Activated CD8-positive, alpha-beta T cell treated with anti-CD3 and anti-CD28 coated beads for 36 hours (primary cell): ENCODE measurements around the gene DCHS2. TPM values are rescaled to one million over a fixed set of nuclear protein-coding genes. Genes with fewer than 3 reads are reported as not detected.

ENCODE experiments used
- ATAC-seq: fragments of 200-7000 bp; cut with Tn5 transposase; one replicate; pipeline ENCODE4 v1.10.0; 2021; ENCODE audit warnings: mild to moderate bottlenecking, moderate library complexity
- CTCF ChIA-PET: fragments of 350-600 bp; sonication (Branson Sonifier 250); formaldehyde crosslinking; loops from one replicate; lab custom pipeline; 2021; ENCODE audit warnings: antibody characterized with exemption; lab: Charles Lee
- POLR2A ChIA-PET: fragments of 350-600 bp; sonication (Branson Sonifier 250); formaldehyde crosslinking; loops from one replicate; lab custom pipeline; 2021; ENCODE audit warnings: antibody characterized with exemption; lab: Charles Lee
- DNase-seq: peaks from one replicate; pipeline ENCODE4 v3.0.0-alpha.2; 2020
- H3K27ac Mint-ChIP-seq: one replicate; pipeline ENCODE4 v1.8.0; 2021; ENCODE audit warnings: mild to moderate bottlenecking, mixed read lengths
- H3K27me3 Mint-ChIP-seq: one replicate; pipeline ENCODE4 v1.8.0; 2021; ENCODE audit warnings: mixed read lengths
- H3K36me3 Mint-ChIP-seq: one replicate; pipeline ENCODE4 v1.8.0; 2021; ENCODE audit warnings: low read depth, mixed read lengths
- H3K4me1 Mint-ChIP-seq: one replicate; pipeline ENCODE4 v1.8.0; 2021; ENCODE audit warnings: low read depth, mixed read lengths
- H3K4me3 Mint-ChIP-seq: one replicate; pipeline ENCODE4 v1.8.0; 2021; ENCODE audit warnings: mild to moderate bottlenecking, moderate library complexity, mixed read lengths
- H3K9me3 Mint-ChIP-seq: one replicate; pipeline ENCODE4 v1.8.0; 2021; ENCODE audit warnings: mixed read lengths
- intact Hi-C: fragments of 100-400 bp; cut with micrococcal nuclease; formaldehyde crosslinking; loops from one replicate; pipeline ENCODE4 v1.10.0; 2022
- total RNA-seq, 2 experiments: library from RNA; stranded (reverse); gene quantifications; one replicate each; pipeline ENCODE4 v1.2.3, GENCODE V29; 2021
- TF ChIP-seq, protein P1 (sequence below): fragments of 200-600 bp; IDR thresholded peaks from one replicate; pipeline ENCODE4 v1.8.0; 2022; ENCODE audit warnings: antibody characterized with exemption, mild to moderate bottlenecking

The DCHS2 gene
- total RNA-seq, 2 experiments from 2014 or later = not detected

DNA sequence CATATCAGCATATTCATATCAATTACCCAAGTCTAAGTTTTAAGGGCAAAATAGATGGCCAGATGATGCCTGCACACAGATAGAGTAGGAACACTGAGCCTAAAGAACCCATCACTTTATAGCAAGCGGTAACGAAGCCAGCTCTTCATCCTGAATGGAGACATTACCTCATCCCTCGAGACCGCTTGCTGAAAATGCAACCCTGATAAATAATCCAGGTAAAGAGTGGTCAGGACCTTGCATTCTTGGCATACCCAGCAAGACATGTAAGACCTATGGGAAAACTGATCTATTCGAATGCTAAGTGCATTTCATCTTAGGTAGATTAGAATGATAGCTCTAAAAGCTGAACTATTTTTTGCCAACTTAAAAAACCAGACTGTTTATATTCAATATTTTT lies 25.3 kb downstream of the DCHS2 start:
- DNase-seq (no peak), ATAC-seq (no peak)
- POLR2A ChIA-PET = interaction anchor here (1.3 kb wide), 1 partner anchor 11 kb away, joined by 3 read pairs; no protein-coding TSS in a partner anchor
- Mint-ChIP-seq H3K36me3 (no peaks in the 10 kb centered on the region), H3K27ac (no peak overlapping the region), H3K4me3 (no peak overlapping the region), H3K27me3 (peaks cover 12% of the 10 kb centered on the region), H3K4me1 (no peaks in the 10 kb centered on the region), H3K9me3 (no peaks in the 10 kb centered on the region)
- TF ChIP-seq, protein P1, sequence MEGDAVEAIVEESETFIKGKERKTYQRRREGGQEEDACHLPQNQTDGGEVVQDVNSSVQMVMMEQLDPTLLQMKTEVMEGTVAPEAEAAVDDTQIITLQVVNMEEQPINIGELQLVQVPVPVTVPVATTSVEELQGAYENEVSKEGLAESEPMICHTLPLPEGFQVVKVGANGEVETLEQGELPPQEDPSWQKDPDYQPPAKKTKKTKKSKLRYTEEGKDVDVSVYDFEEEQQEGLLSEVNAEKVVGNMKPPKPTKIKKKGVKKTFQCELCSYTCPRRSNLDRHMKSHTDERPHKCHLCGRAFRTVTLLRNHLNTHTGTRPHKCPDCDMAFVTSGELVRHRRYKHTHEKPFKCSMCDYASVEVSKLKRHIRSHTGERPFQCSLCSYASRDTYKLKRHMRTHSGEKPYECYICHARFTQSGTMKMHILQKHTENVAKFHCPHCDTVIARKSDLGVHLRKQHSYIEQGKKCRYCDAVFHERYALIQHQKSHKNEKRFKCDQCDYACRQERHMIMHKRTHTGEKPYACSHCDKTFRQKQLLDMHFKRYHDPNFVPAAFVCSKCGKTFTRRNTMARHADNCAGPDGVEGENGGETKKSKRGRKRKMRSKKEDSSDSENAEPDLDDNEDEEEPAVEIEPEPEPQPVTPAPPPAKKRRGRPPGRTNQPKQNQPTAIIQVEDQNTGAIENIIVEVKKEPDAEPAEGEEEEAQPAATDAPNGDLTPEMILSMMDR = no peak
- CTCF ChIA-PET = no interaction called here
- intact Hi-C loops = no loop called here

DNA sequence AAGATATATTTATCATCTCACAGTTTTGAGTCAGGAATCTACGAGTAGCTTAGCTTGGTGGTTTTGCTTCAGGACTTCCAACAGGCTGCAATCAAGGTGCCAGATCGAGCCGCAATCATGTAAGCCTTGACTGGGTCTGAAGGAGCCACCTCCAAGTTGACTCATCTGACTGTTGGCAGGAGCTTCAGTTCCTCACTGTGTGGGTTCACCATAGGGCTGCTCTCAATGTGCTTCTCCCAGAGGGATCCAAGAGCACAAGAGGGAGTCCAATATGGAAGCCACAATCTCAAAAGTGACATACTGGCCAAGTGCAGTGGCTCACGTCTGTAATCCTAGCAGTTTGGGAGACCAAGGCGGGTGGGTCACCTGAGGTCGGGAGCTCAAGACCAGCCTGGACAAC lies 26.5 kb downstream of the DCHS2 start:
- H3K27ac Mint-ChIP-seq = no peak overlapping the region
- no peak overlapping the region for H3K4me3 Mint-ChIP-seq
- TF ChIP-seq, protein P1 = no peak
- ATAC-seq = no peak
- H3K9me3 Mint-ChIP-seq = no peaks in the 10 kb centered on the region
- H3K4me1 Mint-ChIP-seq = no peaks in the 10 kb centered on the region
- no peak for DNase-seq
- peaks cover 11% of the 10 kb centered on the region for H3K27me3 Mint-ChIP-seq
- no peaks in the 10 kb centered on the region for H3K36me3 Mint-ChIP-seq
- intact Hi-C loops = no loop called here
- POLR2A ChIA-PET = interaction anchor here (1.1 to 1.3 kb wide), 2 partner anchors 12 to 21 kb away, joined by 3 read pairs; no protein-coding TSS in a partner anchor
- CTCF ChIA-PET = interaction anchor here (0.5 kb wide), 1 partner anchor 250 kb away, joined by 3 read pairs; no protein-coding TSS in a partner anchor

DNA sequence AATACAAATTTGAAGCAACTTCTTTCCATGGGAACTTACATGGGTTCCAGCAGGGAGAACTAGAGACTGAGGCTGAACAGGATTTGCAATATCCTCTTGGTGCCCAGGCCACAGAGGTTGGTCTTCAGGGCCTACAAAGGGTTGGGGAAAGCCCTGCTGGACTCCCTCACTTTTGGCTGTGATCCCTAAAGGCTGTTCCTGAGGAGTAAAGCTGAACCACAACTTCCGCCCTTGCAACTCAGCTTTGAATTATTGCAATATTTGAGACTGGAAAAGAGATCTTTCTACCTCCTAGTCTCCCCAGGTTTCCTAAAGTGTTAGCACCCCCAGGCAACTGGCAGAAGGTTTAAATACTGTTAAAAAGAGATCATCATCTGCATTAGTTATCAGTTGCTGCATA lies 26.9 kb downstream of the DCHS2 start:
- TF ChIP-seq, protein P1 = no peak
- Mint-ChIP-seq H3K27ac (no peak overlapping the region), H3K27me3 (peaks cover 9% of the 10 kb centered on the region), H3K4me3 (no peak overlapping the region), H3K36me3 (no peaks in the 10 kb centered on the region), H3K4me1 (no peaks in the 10 kb centered on the region), H3K9me3 (no peaks in the 10 kb centered on the region)
- intact Hi-C loops = no loop called here
- ATAC-seq = no peak
- no peak for DNase-seq
- CTCF ChIA-PET = interaction anchor here (0.5 kb wide), 1 partner anchor 250 kb away, joined by 3 read pairs; no protein-coding TSS in a partner anchor
- POLR2A ChIA-PET = interaction anchor here (1.1 kb wide), 1 partner anchor 21 kb away, joined by 3 read pairs; no protein-coding TSS in a partner anchor

DNA sequence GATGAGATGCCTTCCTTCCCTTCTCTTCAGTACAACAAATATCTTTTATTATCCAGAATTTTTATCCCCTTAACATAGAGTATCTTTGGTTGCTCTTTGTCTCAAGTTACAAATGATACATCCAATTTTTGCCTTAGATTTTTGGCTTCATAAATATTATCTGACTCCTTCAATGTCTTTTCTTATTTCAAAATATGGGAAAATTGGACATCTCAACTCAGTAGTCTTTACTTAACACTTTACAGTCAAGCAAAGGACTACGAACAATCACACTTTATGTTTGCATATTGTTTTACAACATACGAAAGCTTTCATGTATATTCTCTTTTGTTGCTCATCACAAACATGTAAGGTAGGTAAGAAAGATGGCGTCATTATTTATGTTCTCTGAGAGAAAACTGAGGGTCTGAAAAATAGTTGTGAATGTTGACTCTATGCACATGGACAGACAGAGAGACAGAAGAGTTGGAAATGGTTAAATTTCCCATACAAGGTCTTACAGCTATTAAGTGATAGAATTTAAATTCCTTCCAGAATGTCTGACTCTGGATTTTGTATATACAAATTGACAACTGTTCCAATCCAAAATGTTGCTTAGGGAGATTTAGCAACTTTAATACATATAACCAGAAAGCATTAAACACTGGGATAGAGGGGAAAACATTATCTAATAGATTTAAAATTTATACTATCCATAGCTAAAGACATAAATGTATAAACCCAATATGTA lies 29.4 kb downstream of the DCHS2 start:
- Mint-ChIP-seq H3K9me3 (no peaks in the 10 kb centered on the region), H3K27ac (no peak overlapping the region), H3K4me1 (no peaks in the 10 kb centered on the region), H3K36me3 (no peaks in the 10 kb centered on the region), H3K4me3 (no peak overlapping the region), H3K27me3 (peaks cover 16% of the 10 kb centered on the region)
- ChIA-PET CTCF (interaction anchor here (1.3 kb wide), 1 partner anchor 677 kb away, joined by 3 read pairs; no protein-coding TSS in a partner anchor), POLR2A (no interaction called here)
- TF ChIP-seq, protein P1 = no peak
- no peak for DNase-seq
- ATAC-seq = no peak
- intact Hi-C loops = no loop called here

DNA sequence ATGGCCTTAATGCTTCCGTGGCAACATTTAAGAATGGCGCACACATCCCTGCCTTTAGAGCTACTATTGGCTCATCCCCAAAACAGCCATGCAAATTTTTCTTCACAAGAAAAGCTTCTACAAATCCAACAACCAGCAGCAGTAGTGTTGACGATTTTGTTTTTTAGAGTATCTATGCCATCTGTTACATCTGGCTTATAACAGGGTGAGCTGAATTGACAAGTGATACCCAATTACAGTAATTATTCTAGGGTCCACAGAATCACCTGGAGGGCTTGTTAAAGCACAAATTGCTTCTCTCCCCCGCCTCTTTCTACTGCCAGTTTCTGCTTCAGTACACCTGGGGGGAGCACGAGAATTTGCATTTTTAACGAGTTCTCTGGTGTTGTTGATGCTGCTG lies 34.1 kb downstream of the DCHS2 start:
- peaks cover 23% of the 10 kb centered on the region for H3K27me3 Mint-ChIP-seq
- no peaks in the 10 kb centered on the region for H3K4me1 Mint-ChIP-seq
- POLR2A ChIA-PET = no interaction called here
- DNase-seq (no peak), ATAC-seq (no peak)
- no peaks in the 10 kb centered on the region for H3K36me3 Mint-ChIP-seq
- CTCF ChIA-PET = no interaction called here
- no peak overlapping the region for H3K4me3 Mint-ChIP-seq
- no peak overlapping the region for H3K27ac Mint-ChIP-seq
- intact Hi-C loops = no loop called here
- TF ChIP-seq, protein P1 = no peak
- H3K9me3 Mint-ChIP-seq = no peaks in the 10 kb centered on the region
